WTC11 (cell line): ENCODE data around the gene NLRC5.

Source experiments
- CREM ChIP-seq: sonication (generic); formaldehyde crosslinking; IDR thresholded peaks from 2 replicates; pipeline ENCODE4 v1.8.1; 2022; ENCODE audit warnings: mild to moderate bottlenecking, missing genetic modification reagents, moderate library complexity
- CTCF ChIP-seq: fragments of 200-600 bp; IDR thresholded peaks from 2 replicates; pipeline ENCODE4 v1.8.0; 2022; ENCODE audit warnings: antibody characterized with exemption
- FOXJ3 ChIP-seq: sonication (generic); formaldehyde crosslinking; IDR thresholded peaks from 2 replicates; pipeline ENCODE4 v1.9.0; 2021; ENCODE audit warnings: missing genetic modification reagents, mild to moderate bottlenecking, borderline replicate concordance
- FOXK1 ChIP-seq: sonication (generic); formaldehyde crosslinking; IDR thresholded peaks from 2 replicates; pipeline ENCODE4 v1.8.0; 2022; ENCODE audit warnings: mild to moderate bottlenecking, moderate library complexity, missing genetic modification reagents
- NR2C2 ChIP-seq: sonication (generic); formaldehyde crosslinking; IDR thresholded peaks from 2 replicates; pipeline ENCODE4 v1.8.0; 2022; ENCODE audit warnings: mild to moderate bottlenecking, missing genetic modification reagents
- SMAD3 ChIP-seq: sonication (generic); formaldehyde crosslinking; IDR thresholded peaks from 2 replicates; pipeline ENCODE4 v1.8.0; 2022; ENCODE audit warnings: missing genetic modification reagents, mild to moderate bottlenecking, borderline replicate concordance
- ZNF138 ChIP-seq: sonication (generic); formaldehyde crosslinking; conservative IDR thresholded peaks from 2 replicates; pipeline ENCODE4 v1.8.1; 2022; ENCODE audit warnings: mild to moderate bottlenecking, moderate library complexity, missing genetic modification reagents
- ZNF416 ChIP-seq: fragments of 250-450 bp; sonication (Bioruptor Pico); IDR thresholded peaks from 2 replicates; pipeline ENCODE4 v1.9.0; 2021; ENCODE audit warnings: mild to moderate bottlenecking, inconsistent platforms
- TF ChIP-seq, protein P1 (sequence below): sonication (generic); formaldehyde crosslinking; IDR thresholded peaks from 2 replicates; pipeline ENCODE4 v1.8.1; 2023; ENCODE audit warnings: mild to moderate bottlenecking, missing genetic modification reagents
- TF ChIP-seq, protein P2 (sequence below): sonication (generic); formaldehyde crosslinking; IDR thresholded peaks from 2 replicates; pipeline ENCODE4 v1.8.0; 2022; ENCODE audit warnings: mild to moderate bottlenecking, missing genetic modification reagents

- no peak for TF ChIP-seq ZNF138 (CRISPR knock-in tag)
- TF ChIP-seq NR2C2 (CRISPR knock-in tag), result no peak
- no peak for TF ChIP-seq ZNF416 (CRISPR knock-in tag)
- no peak for TF ChIP-seq FOXK1 (CRISPR knock-in tag)
- TF ChIP-seq CTCF, result no peak
- TF ChIP-seq, protein P1, sequence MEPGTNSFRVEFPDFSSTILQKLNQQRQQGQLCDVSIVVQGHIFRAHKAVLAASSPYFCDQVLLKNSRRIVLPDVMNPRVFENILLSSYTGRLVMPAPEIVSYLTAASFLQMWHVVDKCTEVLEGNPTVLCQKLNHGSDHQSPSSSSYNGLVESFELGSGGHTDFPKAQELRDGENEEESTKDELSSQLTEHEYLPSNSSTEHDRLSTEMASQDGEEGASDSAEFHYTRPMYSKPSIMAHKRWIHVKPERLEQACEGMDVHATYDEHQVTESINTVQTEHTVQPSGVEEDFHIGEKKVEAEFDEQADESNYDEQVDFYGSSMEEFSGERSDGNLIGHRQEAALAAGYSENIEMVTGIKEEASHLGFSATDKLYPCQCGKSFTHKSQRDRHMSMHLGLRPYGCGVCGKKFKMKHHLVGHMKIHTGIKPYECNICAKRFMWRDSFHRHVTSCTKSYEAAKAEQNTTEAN (CRISPR knock-in tag), result no peak
- TF ChIP-seq SMAD3 (CRISPR knock-in tag), result no peak
- no peak for TF ChIP-seq CREM (CRISPR knock-in tag)
- TF ChIP-seq, protein P2, sequence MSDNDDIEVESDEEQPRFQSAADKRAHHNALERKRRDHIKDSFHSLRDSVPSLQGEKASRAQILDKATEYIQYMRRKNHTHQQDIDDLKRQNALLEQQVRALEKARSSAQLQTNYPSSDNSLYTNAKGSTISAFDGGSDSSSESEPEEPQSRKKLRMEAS (CRISPR knock-in tag), result no peak
- no peak for TF ChIP-seq FOXJ3 (CRISPR knock-in tag)
Measured at GRCh38 chr16:56994311-56994710, 5.0 kb downstream of the NLRC5 start.
